GM19372 (cell line): ENCODE results near the gene GJA4.
"Not testable (repeated sequence)": the region's sequence is repeated elsewhere in the genome, so short reads cannot be mapped to it uniquely, and the experiment has no call there.

Experiments
- ATAC-seq: cut with Tn5 transposase; IDR thresholded peaks from one replicate; pipeline ENCODE4 v1.9.1; 2021; ENCODE audit warnings: mild to moderate bottlenecking, low read depth, moderate library complexity; ENCODE audit not compliant: unreplicated experiment

GJA4 gene

DNA sequence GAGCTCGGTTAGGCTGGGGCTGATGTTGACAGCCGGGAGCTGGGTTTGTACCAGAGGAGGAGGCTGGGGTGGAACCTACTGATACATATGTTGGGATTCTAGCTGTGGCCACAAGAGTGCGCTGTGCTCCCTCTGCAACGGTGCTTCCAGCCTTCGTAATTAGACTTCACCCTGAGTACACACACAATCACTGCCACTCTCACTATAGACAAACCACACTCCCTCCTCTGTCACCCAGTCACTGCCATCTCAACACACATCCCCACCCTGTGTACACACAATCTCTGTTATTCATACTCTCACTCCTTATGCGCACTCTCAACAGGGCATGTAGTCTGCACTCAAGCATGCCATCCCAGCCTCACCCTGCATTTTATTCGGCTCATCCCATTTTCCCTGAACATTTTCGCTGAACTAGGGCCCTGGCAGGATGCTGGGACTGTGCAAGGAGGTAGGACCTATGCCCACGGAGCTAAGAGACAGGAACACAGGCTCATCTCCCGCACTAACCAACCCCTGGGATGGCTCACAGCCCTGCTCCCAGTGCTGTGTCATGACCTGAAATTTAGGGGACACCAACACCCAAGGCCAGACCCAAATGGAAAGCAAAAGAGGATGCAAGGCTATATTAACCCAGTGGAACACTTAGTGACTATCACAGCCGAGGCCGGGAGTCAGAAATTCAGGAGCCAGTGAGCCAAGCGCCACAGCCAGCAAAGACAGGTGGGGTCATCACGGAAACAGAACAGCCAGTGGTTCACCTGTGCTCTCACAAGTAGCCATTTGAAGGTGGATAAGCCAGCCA, 6.1 kb upstream of the GJA4 start:
- peak; percentile 72 for ATAC-seq

DNA sequence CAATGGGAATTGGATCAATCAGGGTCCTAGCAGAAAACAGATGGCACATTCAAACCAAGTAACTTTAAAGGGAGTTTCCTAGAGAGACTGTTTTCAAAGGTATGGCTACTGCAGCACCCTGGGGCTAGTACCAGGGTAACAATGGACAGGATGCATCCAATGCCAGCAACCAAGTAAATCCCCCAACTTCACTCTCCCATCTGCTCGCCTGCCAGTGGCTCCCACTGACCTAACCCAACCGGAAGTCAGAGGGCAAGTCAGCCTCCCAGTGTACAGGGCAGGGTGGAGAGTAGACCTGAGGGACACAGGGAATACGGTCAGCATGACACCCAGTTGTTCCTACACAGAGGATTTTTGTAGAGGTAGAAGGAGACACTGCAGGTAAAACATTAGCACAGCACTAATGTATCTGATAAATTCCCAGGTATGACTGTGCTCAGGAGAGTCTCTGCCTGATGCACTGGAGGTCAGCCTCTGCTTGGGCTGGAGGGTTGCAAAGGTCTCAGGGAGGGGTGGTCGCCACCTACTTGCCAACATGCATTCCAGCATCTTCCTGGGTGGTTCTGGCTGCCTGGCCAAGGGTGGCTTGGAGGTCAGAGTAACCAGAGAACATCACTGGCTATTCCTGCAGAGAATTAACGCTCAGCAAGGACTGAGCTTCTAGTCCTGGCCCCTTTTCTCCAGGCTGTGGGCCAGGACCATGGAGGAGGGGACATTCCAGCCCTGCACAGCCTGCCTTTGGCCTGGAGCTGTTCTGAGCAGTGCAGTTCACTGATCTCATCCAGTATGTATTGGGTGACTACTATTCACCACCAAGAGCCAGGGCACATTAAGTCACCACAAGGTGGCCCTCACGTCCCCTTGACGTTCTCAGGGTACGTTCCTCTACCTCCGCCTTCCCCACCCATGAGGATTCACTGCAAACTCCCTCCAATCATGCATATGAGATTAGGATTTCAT, 5.1 kb upstream of the GJA4 start:
- ATAC-seq, result no peak

DNA sequence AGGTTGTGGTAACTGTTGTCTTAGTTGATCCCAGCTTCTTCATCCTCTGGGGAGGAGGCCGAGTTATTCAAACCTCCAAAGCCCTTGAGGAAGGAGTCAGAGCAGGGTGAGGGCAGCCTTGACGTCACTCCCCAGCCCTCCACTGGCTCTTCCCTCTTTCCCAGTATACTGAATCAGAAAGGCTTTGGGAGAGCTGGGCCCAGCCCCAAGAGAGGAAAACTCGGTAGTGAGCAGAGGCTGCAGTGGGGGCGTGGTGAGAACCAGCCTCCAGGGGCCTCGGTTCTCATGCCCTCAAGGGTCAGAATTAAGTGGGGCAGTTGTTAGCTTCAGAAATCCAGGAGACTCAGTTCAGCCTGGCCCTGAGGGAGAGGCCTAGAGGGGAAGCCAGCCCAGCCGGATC, 1.8 kb upstream of the GJA4 start:
- ATAC-seq, result no peak

DNA sequence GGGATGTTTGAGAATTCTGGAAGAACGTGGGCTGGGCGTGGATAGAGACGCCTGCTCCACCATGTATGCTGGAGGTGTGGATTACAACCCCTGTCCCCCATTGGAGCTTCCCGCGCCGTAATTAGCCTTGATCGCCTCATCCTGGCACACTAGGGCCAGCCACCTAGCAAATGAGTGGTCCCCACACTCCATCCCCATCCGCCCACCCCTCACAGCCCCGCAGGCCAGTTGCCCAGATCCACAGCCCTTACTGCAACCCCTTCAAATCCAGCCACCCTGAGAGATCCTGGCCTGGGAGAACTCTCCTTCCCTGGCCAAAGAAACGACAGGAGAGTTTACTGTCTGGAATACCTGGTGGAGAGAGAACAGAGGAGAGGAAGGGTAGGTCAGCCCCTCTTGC, 375 bp upstream of the GJA4 start:
- ATAC-seq, result no peak

DNA sequence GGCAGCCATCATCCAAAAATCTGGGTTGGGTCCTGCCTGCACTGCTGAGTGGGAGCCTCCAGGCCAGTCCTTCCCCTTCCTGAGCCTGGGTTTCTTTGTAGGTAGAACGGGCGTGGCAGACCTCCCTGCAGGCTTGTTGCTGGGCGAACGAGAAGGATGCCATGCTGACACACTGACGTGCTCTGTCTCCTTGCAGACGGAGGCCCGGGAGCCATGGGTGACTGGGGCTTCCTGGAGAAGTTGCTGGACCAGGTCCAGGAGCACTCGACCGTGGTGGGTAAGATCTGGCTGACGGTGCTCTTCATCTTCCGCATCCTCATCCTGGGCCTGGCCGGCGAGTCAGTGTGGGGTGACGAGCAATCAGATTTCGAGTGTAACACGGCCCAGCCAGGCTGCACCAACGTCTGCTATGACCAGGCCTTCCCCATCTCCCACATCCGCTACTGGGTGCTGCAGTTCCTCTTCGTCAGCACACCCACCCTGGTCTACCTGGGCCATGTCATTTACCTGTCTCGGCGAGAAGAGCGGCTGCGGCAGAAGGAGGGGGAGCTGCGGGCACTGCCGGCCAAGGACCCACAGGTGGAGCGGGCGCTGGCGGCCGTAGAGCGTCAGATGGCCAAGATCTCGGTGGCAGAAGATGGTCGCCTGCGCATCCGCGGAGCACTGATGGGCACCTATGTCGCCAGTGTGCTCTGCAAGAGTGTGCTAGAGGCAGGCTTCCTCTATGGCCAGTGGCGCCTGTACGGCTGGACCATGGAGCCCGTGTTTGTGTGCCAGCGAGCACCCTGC, 1.4 kb downstream of the GJA4 start:
- ATAC-seq, result no peak

GRCh38 chr1:34794790-34795180, 2.0 kb downstream of the GJA4 start:
- ATAC-seq, result no peak

GRCh38 chr1:34795916-34796315, 3.1 kb downstream of the GJA4 start:
- ATAC-seq, result no peak

GRCh38 chr1:34796990-34797389, 4.2 kb downstream of the GJA4 start:
- ATAC-seq, result no peak

DNA sequence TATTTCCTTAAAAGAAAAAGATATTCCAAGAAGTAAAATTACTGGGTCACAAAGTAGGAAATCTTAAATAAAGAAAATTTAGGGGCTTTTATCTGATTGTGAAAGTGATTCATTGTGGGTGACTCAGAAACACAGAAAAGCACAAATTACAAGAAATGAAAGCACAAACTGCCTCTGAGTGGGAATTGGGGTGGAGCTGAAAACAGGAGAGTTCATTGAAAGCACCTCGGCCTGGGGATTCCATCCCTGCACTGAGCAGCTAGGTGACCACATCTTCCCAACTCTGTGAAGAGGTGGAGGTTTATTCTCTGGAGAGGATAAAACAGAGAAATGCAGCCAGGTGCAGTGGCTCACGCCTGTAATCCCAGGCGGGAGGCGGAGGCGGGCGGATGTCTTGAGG, 7.4 kb downstream of the GJA4 start:
- ATAC-seq, result no peak

- no peak for ATAC-seq
These were observed 11.0 kb downstream of the GJA4 start for GRCh38 chr1:34803770-34804169.

- ATAC-seq, result no peak
These were observed 13.6 kb downstream of the GJA4 start for GRCh38 chr1:34806396-34806795.

DNA sequence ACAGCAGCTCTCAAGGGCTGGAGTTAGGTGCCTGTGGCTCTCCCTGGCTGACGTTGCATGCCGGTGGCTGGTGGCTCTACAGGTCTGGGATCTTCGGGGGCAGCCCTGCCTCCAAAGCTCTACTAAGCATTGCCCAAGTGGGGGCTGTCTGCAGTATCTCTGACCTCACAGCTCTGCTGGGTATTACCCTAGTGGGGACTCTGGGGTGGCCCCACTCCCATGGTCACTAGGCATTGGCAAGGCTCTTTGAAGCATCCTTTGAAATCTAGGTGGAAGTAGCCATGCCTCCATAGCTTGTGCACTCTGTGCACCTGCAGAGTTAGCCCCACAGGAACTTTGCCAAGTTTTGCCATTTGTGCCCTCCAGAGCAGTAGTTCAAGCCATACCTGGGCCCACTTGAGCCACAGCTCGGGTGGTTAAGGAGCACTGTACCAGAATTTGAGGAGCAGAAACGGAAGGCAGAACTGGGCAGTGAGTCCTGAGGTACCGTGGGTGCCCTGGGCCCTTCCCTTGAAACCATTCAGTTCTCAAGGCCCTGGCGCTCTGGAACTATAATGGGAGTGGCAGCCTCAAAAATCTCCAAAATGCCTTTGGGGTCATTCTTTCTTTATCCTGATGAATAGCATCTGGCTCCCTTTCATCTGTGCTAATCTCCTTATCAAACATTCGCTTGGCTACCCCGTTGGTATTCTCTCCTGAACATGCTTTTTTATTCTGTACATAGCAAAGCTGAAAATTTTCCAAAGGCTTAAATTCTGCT, 15.4 kb downstream of the GJA4 start:
- no peak for ATAC-seq

DNA sequence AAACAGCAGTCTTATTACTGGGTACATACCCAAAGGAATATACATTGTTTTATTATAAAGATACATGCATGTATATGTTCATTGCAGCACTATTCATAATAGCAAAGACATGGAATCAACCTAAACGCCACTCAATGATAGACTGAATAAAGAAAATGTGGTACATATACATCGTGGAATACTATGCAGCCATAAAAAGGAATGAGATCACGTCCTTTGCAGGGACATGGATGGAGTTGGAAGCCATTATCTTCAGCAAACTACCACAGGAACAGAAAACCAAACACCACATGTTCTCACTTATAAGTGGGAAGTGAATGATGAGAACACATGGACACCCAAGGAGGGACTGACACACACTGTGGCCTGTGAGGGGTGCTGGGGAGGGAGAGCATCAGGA, 18.0 kb downstream of the GJA4 start:
- ATAC-seq, result not testable (repeated sequence)

DNA sequence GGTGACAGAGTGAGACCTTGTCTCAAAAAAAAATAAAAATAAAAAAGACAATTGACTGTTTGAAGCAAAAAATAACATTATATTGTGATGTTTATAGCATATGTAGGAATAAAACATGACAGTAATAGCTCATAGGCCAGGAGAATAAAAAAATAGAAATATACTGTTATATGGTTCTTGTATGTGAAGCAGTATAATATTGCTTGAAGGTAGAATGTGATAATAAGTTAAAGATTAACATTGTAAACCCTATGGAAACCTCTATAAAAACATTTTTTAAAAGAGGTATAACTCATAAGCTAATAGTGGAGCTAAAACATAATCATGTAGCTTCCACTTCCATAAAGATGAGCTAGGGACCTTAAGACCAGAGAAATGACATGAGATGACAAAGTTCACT, 23.5 kb downstream of the GJA4 start:
- no peak for ATAC-seq

- ATAC-seq, result no peak
These were observed 24.0 kb downstream of the GJA4 start for GRCh38 chr1:34816778-34817177.

DNA sequence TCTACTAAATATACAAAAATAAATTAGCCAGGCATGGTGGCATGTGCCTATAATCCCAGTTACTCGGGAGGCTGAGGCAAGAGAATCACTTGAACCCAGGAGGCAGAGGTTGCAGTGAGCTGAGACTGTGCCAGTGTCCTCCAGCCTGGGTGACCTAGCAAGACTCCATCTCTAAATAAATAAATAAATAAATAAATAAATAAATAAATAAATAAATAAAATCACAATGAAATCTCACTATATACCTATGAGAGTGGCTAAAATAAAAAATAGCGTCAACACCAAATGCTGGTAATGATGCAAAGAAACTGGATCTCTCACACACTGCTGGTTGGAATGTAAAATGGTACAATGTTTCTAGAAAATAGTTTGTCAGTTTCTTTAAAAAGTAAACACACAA, 26.1 kb downstream of the GJA4 start:
- not testable (repeated sequence) for ATAC-seq

- ATAC-seq, result no peak
These were observed 29.4 kb downstream of the GJA4 start for GRCh38 chr1:34822202-34822601.

DNA sequence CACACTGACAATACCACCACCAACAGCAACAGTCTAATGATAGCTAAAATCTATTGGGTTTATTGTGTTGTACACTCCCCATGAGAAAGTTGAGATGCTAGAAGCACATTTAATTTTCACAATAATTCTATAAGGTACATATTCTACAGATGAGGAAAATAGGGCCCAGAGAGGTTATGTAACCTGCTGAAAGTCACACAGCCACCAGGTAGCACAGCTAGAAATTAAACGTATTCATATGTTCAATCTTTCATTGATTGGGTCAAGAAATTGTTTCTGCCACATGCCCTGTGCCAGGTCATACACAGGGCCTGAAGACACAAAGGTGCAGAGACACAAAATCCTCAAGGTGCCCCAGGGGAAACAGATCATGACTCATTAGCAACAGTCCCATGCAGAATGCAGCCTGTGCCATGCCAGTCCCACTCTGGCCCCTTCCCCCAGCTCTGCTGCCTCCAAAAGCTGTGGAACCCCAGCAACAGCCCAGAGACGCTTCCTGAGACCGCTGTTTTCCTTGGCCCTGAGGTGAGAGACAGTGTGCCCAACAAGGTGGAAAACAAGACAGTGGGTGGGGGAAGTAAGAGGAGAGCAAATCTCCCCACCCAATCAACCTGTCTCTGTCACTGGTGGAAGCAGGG, 32.1 kb downstream of the GJA4 start:
- ATAC-seq, result no peak

GRCh38 chr1:34825455-34826091, 32.8 kb downstream of the GJA4 start:
- ATAC-seq, result no peak
